PC-9 (cell line): ENCODE measurements around the gene TFAP2B. TPM values are rescaled to one million over a fixed set of nuclear protein-coding genes. Genes with fewer than 3 reads are reported as not detected.

ENCODE experiments used
- BruUV-seq: library from RNA; stranded (reverse); fragments of 400-500 nt; replicated peaks from 2 replicates; lab custom pipeline; 2021; lab: Mats Ljungman, UMichigan
- CTCF ChIA-PET: fragments of 300-600 bp; sonication (Branson Sonifier 250); formaldehyde crosslinking; loops from one replicate; lab custom pipeline; 2022; ENCODE audit warnings: antibody characterized with exemption; lab: Charles Lee
- POLR2A ChIA-PET: fragments of 300-600 bp; sonication (Branson Sonifier 250); formaldehyde crosslinking; loops from one replicate; lab custom pipeline; 2022; ENCODE audit warnings: antibody characterized with exemption; ENCODE audit not compliant: unreplicated experiment; lab: Charles Lee
- DNase-seq, 2 experiments: peaks; one replicate each; pipeline versions ENCODE4 v3.0.0 to v3.0.0-alpha.2; 2015 to 2022; ENCODE audit warnings: mixed read lengths in 1 of 2
- H2AFZ ChIP-seq: fragments of 200-600 bp; sonication (generic); 2 replicates; pipeline ENCODE4 v1.8.1; 2017; ENCODE audit warnings: antibody characterized with exemption
- H3F3A ChIP-seq: fragments of 200-600 bp; sonication (generic); 2 replicates; pipeline ENCODE4 v1.8.1; 2017; ENCODE audit warnings: antibody characterized with exemption, mild to moderate bottlenecking, low read depth; ENCODE audit not compliant: insufficient read depth
- H3K27ac ChIP-seq: fragments of 200-600 bp; sonication (generic); 2 replicates; pipeline ENCODE4 v1.6.1; 2016; ENCODE audit warnings: mixed run types
- H3K27me3 ChIP-seq: fragments of 200-600 bp; sonication (generic); 2 replicates; pipeline ENCODE4 v1.6.1; 2016; ENCODE audit warnings: low read depth, mixed run types; ENCODE audit not compliant: insufficient read depth
- H3K36me3 ChIP-seq: fragments of 200-600 bp; sonication (generic); 2 replicates; pipeline ENCODE4 v1.6.1; 2016; ENCODE audit warnings: low read depth, mixed run types
- H3K4me1 ChIP-seq: fragments of 200-600 bp; sonication (generic); replicated peaks from 2 replicates; pipeline ENCODE4 v1.6.1; 2016; ENCODE audit warnings: mixed run types; ENCODE audit not compliant: insufficient read depth
- H3K4me2 ChIP-seq: fragments of 200-600 bp; sonication (generic); 2 replicates; pipeline ENCODE4 v1.6.1; 2017; ENCODE audit warnings: mixed run types
- H3K4me3 ChIP-seq: fragments of 200-600 bp; sonication (generic); 2 replicates; pipeline ENCODE4 v1.6.1; 2016; ENCODE audit warnings: mixed run types
- H3K79me2 ChIP-seq: fragments of 200-600 bp; sonication (generic); 2 replicates; pipeline ENCODE4 v1.6.1; 2017; ENCODE audit warnings: low read depth, mixed run types
- H3K9me2 ChIP-seq: fragments of 200-600 bp; sonication (generic); 2 replicates; pipeline ENCODE4 v1.8.1; 2017; ENCODE audit warnings: mild to moderate bottlenecking; ENCODE audit not compliant: insufficient read depth
- H3K9me3 ChIP-seq: fragments of 200-600 bp; sonication (generic); 2 replicates; pipeline ENCODE4 v1.8.1; 2016; ENCODE audit warnings: low read depth; ENCODE audit not compliant: insufficient read depth
- H4K20me1 ChIP-seq: fragments of 200-600 bp; sonication (generic); 2 replicates; pipeline ENCODE4 v1.8.1; 2017; ENCODE audit not compliant: insufficient read depth
- CTCF ChIP-seq: fragments of 200-600 bp; sonication (generic); conservative IDR thresholded peaks from 2 replicates; pipeline ENCODE4 v1.6.1; 2017; ENCODE audit warnings: mixed run types, antibody characterized with exemption, mild to moderate bottlenecking, moderate library complexity
- EZH2 ChIP-seq: fragments of 200-600 bp; sonication (generic); IDR thresholded peaks from 2 replicates; pipeline ENCODE4 v1.8.0; 2017; ENCODE audit warnings: antibody characterized with exemption, low read depth
- intact Hi-C: fragments of 100-400 bp; cut with micrococcal nuclease; formaldehyde crosslinking; loops from one replicate; pipeline ENCODE4 v1.10.0; 2022; ENCODE audit not compliant: unreplicated experiment
- total RNA-seq: library from RNA; stranded (reverse); gene quantifications from 2 replicates; pipeline ENCODE4 v1.2.3, GENCODE V29; 2021

TFAP2B gene
- total RNA-seq, 1 experiment from 2014 or later = not detected

GRCh38 chr6:50795574-50795973, 23.1 kb upstream of the TFAP2B start:
- no peaks in the 10 kb centered on the region for H3K79me2 ChIP-seq
- no peak overlapping the region for H3K4me3 ChIP-seq
- H3K4me1 ChIP-seq = no peaks in the 10 kb centered on the region
- TF ChIP-seq EZH2 = no peak
- TF ChIP-seq CTCF = no peak
- H3F3A ChIP-seq = no peaks in the 10 kb centered on the region
- POLR2A ChIA-PET = no interaction called here
- no peak overlapping the region for H3K27ac ChIP-seq
- DNase-seq = no peak
- H3K9me2 ChIP-seq = no peaks in the 10 kb centered on the region
- no peak overlapping the region for H2AFZ ChIP-seq
- BruUV-seq = no TSS peak
- H4K20me1 ChIP-seq = no peaks in the 10 kb centered on the region
- CTCF ChIA-PET = no interaction called here
- no peak overlapping the region for H3K4me2 ChIP-seq
- H3K9me3 ChIP-seq = no peaks in the 10 kb centered on the region
- intact Hi-C loops = no loop called here
- H3K27me3 ChIP-seq = no peaks in the 10 kb centered on the region
- no peaks in the 10 kb centered on the region for H3K36me3 ChIP-seq

GRCh38 chr6:50804283-50804682, 14.4 kb upstream of the TFAP2B start:
- no peak for DNase-seq
- Histone ChIP-seq H3K36me3 (no peaks in the 10 kb centered on the region), H3K27me3 (peaks cover 4% of the 10 kb centered on the region; the same call in 1 of the 2 replicates), H3K9me2 (no peaks in the 10 kb centered on the region), H3K9me3 (no peaks in the 10 kb centered on the region), H3F3A (no peaks in the 10 kb centered on the region), H3K27ac (no peak overlapping the region), H3K4me1 (no peaks in the 10 kb centered on the region), H3K4me2 (no peak overlapping the region), H4K20me1 (no peaks in the 10 kb centered on the region), H3K79me2 (no peaks in the 10 kb centered on the region), H3K4me3 (no peak overlapping the region), H2AFZ (no peak overlapping the region)
- POLR2A ChIA-PET = no interaction called here
- intact Hi-C loops = no loop called here
- no peak for TF ChIP-seq CTCF
- TF ChIP-seq EZH2 = no peak
- CTCF ChIA-PET = no interaction called here
- no TSS peak for BruUV-seq

- ChIA-PET POLR2A (no interaction called here), CTCF (no interaction called here)
- no peaks in the 10 kb centered on the region for H4K20me1 ChIP-seq
- H3K9me2 ChIP-seq = no peaks in the 10 kb centered on the region
- no peaks in the 10 kb centered on the region for H3K9me3 ChIP-seq
- H3K4me1 ChIP-seq = no peaks in the 10 kb centered on the region
- no peak overlapping the region for H3K4me3 ChIP-seq
- H3K27me3 ChIP-seq = no peaks in the 10 kb centered on the region
- no peak overlapping the region for H3K27ac ChIP-seq
- H2AFZ ChIP-seq = no peak overlapping the region
- intact Hi-C loops = no loop called here
- no peaks in the 10 kb centered on the region for H3F3A ChIP-seq
- no peaks in the 10 kb centered on the region for H3K36me3 ChIP-seq
- H3K4me2 ChIP-seq = no peak overlapping the region
- H3K79me2 ChIP-seq = no peaks in the 10 kb centered on the region
- TF ChIP-seq CTCF (no peak), EZH2 (no peak)
- no peak for DNase-seq
- BruUV-seq = no TSS peak
These were observed 11.6 kb upstream of the TFAP2B start for GRCh38 chr6:50807035-50807434.
